HTR-8/SVneo (cell line): ENCODE results near the gene CHRFAM7A.
"Not testable (repeated sequence)": the region's sequence is repeated elsewhere in the genome, so short reads cannot be mapped to it uniquely, and the experiment has no call there.

ENCODE experiments used
- DNase-seq: peaks from one replicate; pipeline ENCODE4 v3.0.0; 2011; ENCODE audit warnings: low spot score, mixed read lengths; ENCODE audit not compliant: insufficient read length
- FAIRE-seq: peaks from 2 replicates; lab custom pipeline; 2011; peaks lifted over from hg19 to GRCh38; lab: Jason Lieb, UNC

CHRFAM7A gene

GRCh38 chr15:30392766-30393663 lies at the start of gene CHRFAM7A:
TSS of gene CHRFAM7A (minus strand) at chr15:30393540. CDS start at chr15:30383351, 10,189 bp downstream.
- FAIRE-seq, result not testable (repeated sequence)

GRCh38 chr15:30438348-30438747 lies 45.0 kb upstream of the CHRFAM7A start:
- FAIRE-seq, DNase-seq: not testable (repeated sequence)

More at GRCh38 chr15:30392766-30393663, at the start of gene CHRFAM7A:
- DNase-seq, result not testable (repeated sequence)

GRCh38 chr15:30435878-30436277 lies 42.5 kb upstream of the CHRFAM7A start:
- DNase-seq, FAIRE-seq: not testable (repeated sequence)

- FAIRE-seq, result not testable (repeated sequence)
Measured at GRCh38 chr15:30420723-30421122, 27.4 kb upstream of the CHRFAM7A start.

GRCh38 chr15:30414160-30414559 lies 20.8 kb upstream of the CHRFAM7A start, which contains the start of gene GOLGA8R:
TSS of gene GOLGA8R (minus strand) at chr15:30414260. CDS start at chr15:30414162, 98 bp downstream.
- not testable (repeated sequence) for FAIRE-seq, DNase-seq

More at GRCh38 chr15:30420723-30421122, 27.4 kb upstream of the CHRFAM7A start:
- not testable (repeated sequence) for DNase-seq

GRCh38 chr15:30407636-30408035 lies 14.3 kb upstream of the CHRFAM7A start:
- FAIRE-seq, DNase-seq: not testable (repeated sequence)

GRCh38 chr15:30398988-30399387 lies 5.6 kb upstream of the CHRFAM7A start:
- not testable (repeated sequence) for FAIRE-seq

GRCh38 chr15:30393664-30393991 lies 288 bp upstream of the CHRFAM7A start:
- not testable (repeated sequence) for FAIRE-seq, DNase-seq

More at GRCh38 chr15:30398988-30399387, 5.6 kb upstream of the CHRFAM7A start:
- not testable (repeated sequence) for DNase-seq

- not testable (repeated sequence) for FAIRE-seq, DNase-seq
Measured at GRCh38 chr15:30386318-30386887, 6.9 kb downstream of the CHRFAM7A start.

- FAIRE-seq, DNase-seq: not testable (repeated sequence)
Measured at GRCh38 chr15:30377082-30377413, 16.3 kb downstream of the CHRFAM7A start.

GRCh38 chr15:30376375-30377081 lies 16.8 kb downstream of the CHRFAM7A start:
- not testable (repeated sequence) for DNase-seq, FAIRE-seq

GRCh38 chr15:30375872-30376271 lies 17.5 kb downstream of the CHRFAM7A start:
- not testable (repeated sequence) for DNase-seq
- FAIRE-seq, result peak; percentile 85

- FAIRE-seq, result not testable (repeated sequence)
Measured at GRCh38 chr15:30374862-30375261, 18.5 kb downstream of the CHRFAM7A start.

GRCh38 chr15:30368271-30368670 lies 25.1 kb downstream of the CHRFAM7A start:
- FAIRE-seq, DNase-seq: not testable (repeated sequence)

More at GRCh38 chr15:30374862-30375261, 18.5 kb downstream of the CHRFAM7A start:
- DNase-seq, result not testable (repeated sequence)

- DNase-seq, result not testable (repeated sequence)
- peak; percentile 82 for FAIRE-seq
Measured at GRCh38 chr15:30367246-30367645, 26.1 kb downstream of the CHRFAM7A start.

GRCh38 chr15:30361404-30361803 lies 31.9 kb downstream of the CHRFAM7A start:
- not testable (repeated sequence) for FAIRE-seq, DNase-seq

GRCh38 chr15:30360990-30361389 lies 32.4 kb downstream of the CHRFAM7A start:
- DNase-seq, FAIRE-seq: not testable (repeated sequence)

GRCh38 chr15:30355043-30355442 lies 38.3 kb downstream of the CHRFAM7A start:
- DNase-seq, FAIRE-seq: not testable (repeated sequence)

GRCh38 chr15:30349803-30350202 lies 43.5 kb downstream of the CHRFAM7A start:
- not testable (repeated sequence) for FAIRE-seq

GRCh38 chr15:30336584-30336983 lies 56.8 kb downstream of the CHRFAM7A start:
- DNase-seq, result not testable (repeated sequence)
- peak; percentile 42 for FAIRE-seq

More at GRCh38 chr15:30349803-30350202, 43.5 kb downstream of the CHRFAM7A start:
- DNase-seq, result not testable (repeated sequence)
